ENCODE data around the gene FGF23.

FGF23 gene

DNA sequence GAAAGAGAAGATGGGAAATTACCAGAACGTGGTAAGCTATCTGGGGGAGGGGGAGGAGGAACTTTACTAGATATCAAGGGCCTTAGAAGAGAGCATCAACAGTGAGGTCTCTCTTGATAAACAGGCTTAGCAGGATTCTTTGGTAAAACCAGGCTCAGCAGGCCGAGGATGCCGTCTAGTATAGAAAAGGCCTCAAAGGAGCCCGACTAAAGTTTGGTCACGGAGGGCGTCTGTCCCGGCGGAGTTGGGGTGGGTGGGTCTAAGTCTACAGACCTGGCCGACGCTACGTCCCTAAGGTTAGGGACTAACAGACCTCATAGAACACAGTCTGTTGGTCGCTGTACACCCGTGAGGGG lies 59.0 kb downstream of the FGF23 start:
- no peak for DNase-seq (ENCODE audit: extremely low read depth in 1 of 2, low read depth in 1 of 2)
